ENCODE data around the gene INSYN1.
A peak's percentile ranks its signal among the peaks of the same experiment; 100 is the strongest.
"Not testable (repeated sequence)": the region's sequence is repeated elsewhere in the genome, so short reads cannot be mapped to it uniquely, and the experiment has no call there.

INSYN1 gene

GRCh38 chr15:73716417-73716816, 36.7 kb downstream of the INSYN1 start:
- FAIRE-seq: no peak
- no peak for DNase-seq (ENCODE audit: insufficient read length, low spot score)

GRCh38 chr15:73715417-73715816, 37.7 kb downstream of the INSYN1 start:
- no peak for DNase-seq (ENCODE audit: insufficient read length, low spot score)
- FAIRE-seq: no peak

- DNase-seq (ENCODE audit: insufficient read length, low spot score): no peak
- FAIRE-seq: no peak
Measured at GRCh38 chr15:73714695-73715301, 38.4 kb downstream of the INSYN1 start.

GRCh38 chr15:73712107-73712506, 41.0 kb downstream of the INSYN1 start:
- DNase-seq (ENCODE audit: insufficient read length, low spot score) (no peak), FAIRE-seq (no peak)

DNA sequence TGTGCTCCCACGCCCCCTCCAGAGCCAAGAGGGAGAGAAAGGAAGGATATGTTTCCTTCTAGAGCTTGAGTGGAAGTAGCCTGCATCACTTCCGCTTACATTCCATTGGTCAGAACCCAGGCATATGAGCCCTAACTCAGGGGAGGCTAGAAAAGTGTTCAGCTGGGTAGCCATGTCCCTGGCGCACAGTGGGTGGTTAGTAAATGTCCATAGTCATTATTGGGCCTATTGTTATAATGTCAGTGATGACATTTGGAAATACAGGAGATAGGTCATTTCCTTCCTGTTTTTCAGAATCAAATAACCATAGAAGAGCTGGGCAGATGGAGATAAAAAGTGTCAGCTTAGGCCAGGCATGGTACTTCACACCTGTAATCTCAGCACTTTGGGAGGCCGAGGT, 41.6 kb downstream of the INSYN1 start:
- DNase-seq (ENCODE audit: insufficient read length, low spot score): no peak
- no peak for FAIRE-seq

- FAIRE-seq: no peak
Measured at GRCh38 chr15:73710321-73710720, 42.8 kb downstream of the INSYN1 start.

DNA sequence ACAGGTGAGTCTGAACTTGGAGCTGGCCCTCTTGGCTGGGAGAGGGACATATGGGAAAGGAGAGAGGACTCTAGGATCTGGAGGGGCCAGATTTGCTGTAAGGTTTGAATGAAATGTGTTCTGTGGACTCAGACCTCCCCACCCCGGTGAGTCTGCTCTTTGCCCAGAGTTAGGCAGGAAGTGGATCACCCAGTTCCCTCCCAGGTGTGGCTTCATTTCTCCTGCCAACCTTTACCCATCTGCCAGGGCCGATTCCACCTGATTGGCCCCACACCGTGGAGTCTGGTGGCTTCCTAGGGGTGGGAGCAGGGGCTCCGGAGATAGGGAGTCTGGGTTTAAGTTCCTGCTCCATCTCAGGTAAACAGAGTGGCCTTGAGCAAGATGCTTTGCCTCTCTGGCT, 43.5 kb downstream of the INSYN1 start:
- FAIRE-seq: no peak
- no peak for DNase-seq (ENCODE audit: insufficient read length, low spot score)

More at GRCh38 chr15:73710321-73710720, 42.8 kb downstream of the INSYN1 start:
- DNase-seq (ENCODE audit: insufficient read length, low spot score): no peak

DNA sequence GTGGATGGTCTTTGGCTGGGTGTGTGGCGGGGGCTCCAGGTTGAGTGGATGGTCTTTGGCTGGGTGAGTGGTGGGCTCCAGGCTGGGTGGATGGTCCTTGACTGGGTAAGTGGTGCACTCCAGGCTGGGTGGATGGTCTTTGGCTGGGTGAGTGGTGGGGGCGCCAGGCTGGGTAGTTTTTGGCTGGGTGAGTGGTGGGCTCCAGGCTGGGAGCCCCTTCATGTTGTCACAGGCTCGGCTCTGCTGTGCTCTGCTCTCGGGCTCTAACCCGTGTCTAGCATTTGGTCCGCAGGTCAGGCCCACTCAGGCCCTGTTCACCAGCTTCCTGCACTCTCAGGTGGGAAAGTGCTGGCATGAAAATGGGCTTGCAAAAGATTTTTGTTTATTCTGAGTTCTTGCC, 43.9 kb downstream of the INSYN1 start:
- FAIRE-seq: no peak

GRCh38 chr15:73708691-73709090, 44.5 kb downstream of the INSYN1 start:
- DNase-seq (ENCODE audit: insufficient read length, low spot score) (no peak), FAIRE-seq (no peak)

More for the DNA sequence above, 43.9 kb downstream of the INSYN1 start:
- DNase-seq (ENCODE audit: insufficient read length, low spot score): no peak

GRCh38 chr15:73704869-73705645, 48.1 kb downstream of the INSYN1 start:
- no peak for FAIRE-seq

DNA sequence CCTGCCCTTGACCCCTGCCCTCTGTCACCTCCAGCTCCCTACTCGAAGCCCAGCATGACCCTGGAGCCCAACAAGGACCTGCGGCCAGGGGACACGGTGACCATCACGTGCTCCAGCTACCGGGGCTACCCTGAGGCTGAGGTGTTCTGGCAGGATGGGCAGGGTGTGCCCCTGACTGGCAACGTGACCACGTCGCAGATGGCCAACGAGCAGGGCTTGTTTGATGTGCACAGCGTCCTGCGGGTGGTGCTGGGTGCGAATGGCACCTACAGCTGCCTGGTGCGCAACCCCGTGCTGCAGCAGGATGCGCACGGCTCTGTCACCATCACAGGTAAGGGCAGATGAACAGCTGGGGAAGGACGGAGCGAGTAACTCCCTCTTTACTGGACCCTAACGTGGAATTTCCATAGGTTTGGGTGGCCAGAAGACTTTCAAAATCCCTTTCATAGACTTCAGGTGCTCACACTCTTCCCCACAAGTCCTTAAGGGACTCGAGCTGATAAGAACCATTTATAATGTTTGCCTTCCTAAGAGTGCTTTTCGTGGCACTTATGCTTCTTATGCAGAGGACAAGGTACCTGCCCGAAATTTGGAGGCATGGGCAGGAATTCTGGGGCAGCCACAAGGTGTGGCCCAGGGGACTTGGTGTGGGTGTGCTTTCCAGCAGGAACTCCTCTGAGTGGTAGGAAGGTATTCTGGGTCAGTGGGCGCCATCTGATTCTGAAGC, 48.8 kb downstream of the INSYN1 start:
- peak; percentile 80 for FAIRE-seq
- not testable (repeated sequence) for DNase-seq (ENCODE audit: insufficient read length, low spot score)

More at GRCh38 chr15:73704869-73705645, 48.1 kb downstream of the INSYN1 start:
- DNase-seq (ENCODE audit: insufficient read length, low spot score): peak; percentile 57

GRCh38 chr15:73703601-73704000, 49.5 kb downstream of the INSYN1 start:
- DNase-seq (ENCODE audit: insufficient read length, low spot score); FAIRE-seq: not testable (repeated sequence)

DNA sequence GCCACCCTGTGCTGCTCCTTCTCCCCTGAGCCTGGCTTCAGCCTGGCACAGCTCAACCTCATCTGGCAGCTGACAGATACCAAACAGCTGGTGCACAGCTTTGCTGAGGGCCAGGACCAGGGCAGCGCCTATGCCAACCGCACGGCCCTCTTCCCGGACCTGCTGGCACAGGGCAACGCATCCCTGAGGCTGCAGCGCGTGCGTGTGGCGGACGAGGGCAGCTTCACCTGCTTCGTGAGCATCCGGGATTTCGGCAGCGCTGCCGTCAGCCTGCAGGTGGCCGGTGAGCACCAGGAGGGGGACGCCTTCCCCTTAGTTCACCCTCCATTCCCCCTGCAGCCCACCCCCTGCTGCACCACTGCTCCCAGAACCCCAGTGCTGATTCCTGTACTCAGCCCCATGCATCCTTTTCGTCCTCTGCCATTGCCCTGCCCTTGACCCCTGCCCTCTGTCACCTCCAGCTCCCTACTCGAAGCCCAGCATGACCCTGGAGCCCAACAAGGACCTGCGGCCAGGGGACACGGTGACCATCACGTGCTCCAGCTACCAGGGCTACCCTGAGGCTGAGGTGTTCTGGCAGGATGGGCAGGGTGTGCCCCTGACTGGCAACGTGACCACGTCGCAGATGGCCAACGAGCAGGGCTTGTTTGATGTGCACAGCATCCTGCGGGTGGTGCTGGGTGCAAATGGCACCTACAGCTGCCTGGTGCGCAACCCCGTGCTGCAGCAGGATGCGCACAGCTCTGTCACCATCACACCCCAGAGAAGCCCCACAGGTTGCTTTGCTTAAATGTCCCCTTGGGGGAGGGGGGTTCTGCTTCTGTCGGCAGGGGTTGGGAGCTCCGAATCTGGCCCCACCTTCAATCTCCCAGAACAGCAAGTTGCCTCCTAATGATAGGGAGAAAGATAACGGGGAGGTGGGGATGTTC, 50.6 kb downstream of the INSYN1 start:
- peak; percentile 60 for FAIRE-seq
- DNase-seq (ENCODE audit: insufficient read length, low spot score): not testable (repeated sequence)

- DNase-seq (ENCODE audit: insufficient read length, low spot score) (peak; percentile 70), FAIRE-seq (no peak)
Measured at GRCh38 chr15:73700041-73700842, 52.9 kb downstream of the INSYN1 start.

DNA sequence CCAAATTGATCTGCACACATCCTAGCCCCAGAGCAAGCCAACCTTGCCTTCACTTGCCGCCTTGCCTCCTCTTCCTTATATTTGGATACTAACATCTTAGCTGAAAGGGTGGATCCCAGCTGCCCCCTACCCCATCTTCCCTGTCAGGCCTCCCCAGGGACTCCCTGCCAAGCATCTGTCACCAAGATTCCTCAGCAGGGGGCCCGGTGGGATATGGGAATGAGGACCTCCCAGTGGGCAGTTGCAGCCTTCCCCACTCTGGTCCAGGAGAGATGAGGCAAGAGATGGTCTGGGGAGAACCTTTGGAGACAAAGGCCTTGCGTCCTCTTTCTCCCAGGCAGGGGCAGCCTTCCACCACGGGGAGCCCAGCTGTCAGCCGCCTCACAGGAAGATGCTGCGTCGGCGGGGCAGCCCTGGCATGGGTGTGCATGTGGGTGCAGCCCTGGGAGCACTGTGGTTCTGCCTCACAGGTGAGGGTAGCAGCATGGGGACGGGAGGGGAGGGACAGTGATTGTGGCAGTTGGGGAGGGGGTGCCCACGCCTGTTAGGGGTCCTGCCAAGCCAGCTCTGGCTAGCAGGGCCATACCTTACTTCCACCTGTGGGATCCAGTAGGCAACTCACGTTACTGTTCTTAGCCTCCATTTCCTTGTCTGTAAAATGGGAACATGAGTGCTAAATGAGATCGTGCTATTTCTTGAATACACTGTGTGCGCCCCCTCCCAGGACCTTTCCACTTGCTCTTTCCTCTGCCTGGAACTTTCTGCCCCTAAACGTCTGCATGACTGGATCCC, 53.7 kb downstream of the INSYN1 start:
- no peak for FAIRE-seq

DNA sequence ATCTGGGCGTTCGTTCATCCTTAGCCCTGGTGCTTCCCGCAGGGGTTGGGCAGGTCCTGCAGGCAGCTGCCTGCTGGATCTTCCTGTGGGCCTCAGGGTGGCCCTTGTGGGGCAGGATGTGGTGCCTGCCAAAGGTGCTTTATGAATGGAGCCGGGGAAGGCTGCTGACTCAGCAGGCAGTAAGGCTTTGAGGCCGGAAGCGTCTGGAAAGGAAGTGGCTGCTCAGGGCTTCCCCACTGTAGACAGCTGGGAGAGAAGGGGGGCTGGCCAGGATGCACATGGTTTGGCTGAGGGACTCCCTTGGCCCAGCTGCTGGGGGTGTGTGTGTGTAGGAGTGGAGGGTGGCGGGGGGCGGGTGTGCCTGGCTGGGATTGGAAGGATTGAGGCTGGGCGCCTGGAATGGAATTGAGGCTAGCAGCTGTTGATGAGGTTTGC, 56.1 kb downstream of the INSYN1 start:
- FAIRE-seq: peak; percentile 20
- peak; percentile 84 for DNase-seq (ENCODE audit: insufficient read length, low spot score)

More for the DNA sequence above, 53.7 kb downstream of the INSYN1 start:
- no peak for DNase-seq (ENCODE audit: insufficient read length, low spot score)

- FAIRE-seq: no peak
- DNase-seq (ENCODE audit: insufficient read length, low spot score): no peak
Measured at GRCh38 chr15:73696641-73697001, 56.5 kb downstream of the INSYN1 start.

- no peak for FAIRE-seq
Measured at GRCh38 chr15:73695773-73696640, 57.1 kb downstream of the INSYN1 start.

More at GRCh38 chr15:73695773-73696640, 57.1 kb downstream of the INSYN1 start:
- no peak for DNase-seq (ENCODE audit: insufficient read length, low spot score)

All from HTR-8/SVneo (cell line).